Measurements from ENCODE around the gene GALNT11.

DNA sequence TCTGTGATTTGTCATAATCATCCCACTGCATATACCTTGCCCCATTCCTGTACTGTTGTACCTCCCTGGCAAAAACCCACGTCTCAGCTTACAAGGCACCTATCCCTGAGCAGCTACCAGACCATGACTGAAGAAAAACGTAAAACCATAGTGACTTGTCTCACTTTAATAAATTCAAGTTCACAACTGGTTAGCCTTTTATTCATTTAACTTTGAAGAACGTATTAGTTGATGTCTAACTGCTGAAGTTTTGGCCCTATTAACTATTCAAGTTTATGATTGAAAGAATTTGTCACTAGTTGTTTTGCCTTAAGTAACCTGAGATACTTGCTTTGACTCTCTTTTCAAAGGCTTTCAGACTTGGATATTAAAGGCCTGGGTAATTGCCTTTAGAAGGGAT, 59.7 kb downstream of the GALNT11 start:
- TF ChIP-seq, protein P1, sequence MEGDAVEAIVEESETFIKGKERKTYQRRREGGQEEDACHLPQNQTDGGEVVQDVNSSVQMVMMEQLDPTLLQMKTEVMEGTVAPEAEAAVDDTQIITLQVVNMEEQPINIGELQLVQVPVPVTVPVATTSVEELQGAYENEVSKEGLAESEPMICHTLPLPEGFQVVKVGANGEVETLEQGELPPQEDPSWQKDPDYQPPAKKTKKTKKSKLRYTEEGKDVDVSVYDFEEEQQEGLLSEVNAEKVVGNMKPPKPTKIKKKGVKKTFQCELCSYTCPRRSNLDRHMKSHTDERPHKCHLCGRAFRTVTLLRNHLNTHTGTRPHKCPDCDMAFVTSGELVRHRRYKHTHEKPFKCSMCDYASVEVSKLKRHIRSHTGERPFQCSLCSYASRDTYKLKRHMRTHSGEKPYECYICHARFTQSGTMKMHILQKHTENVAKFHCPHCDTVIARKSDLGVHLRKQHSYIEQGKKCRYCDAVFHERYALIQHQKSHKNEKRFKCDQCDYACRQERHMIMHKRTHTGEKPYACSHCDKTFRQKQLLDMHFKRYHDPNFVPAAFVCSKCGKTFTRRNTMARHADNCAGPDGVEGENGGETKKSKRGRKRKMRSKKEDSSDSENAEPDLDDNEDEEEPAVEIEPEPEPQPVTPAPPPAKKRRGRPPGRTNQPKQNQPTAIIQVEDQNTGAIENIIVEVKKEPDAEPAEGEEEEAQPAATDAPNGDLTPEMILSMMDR (IDR thresholded peaks at IDR 0.05; ENCODE audit: borderline replicate concordance, extremely low read depth, low read length, poor library complexity, severe bottlenecking), result no peak
- TF ChIP-seq EZH2 (IDR thresholded peaks at IDR 0.05; ENCODE audit: borderline replicate concordance, low read depth, low read length, severe bottlenecking), result no peak

Data from DND-41 (cell line).